Activated naive CD4-positive, alpha-beta T cell treated with anti-CD3 and anti-CD28 coated beads, Interleukin-2, amount 10 ng/mL, durations not matched to agents 7 days and 5 days (primary cell): ENCODE measurements around the gene NFATC2.
A peak's percentile ranks its signal among the peaks of the same experiment; 100 is the strongest.
"Not testable (repeated sequence)": the region's sequence is repeated elsewhere in the genome, so short reads cannot be mapped to it uniquely, and the experiment has no call there.

Experiments used
- CTCF ChIA-PET: fragments of 350-600 bp; sonication (Branson Sonifier 250); formaldehyde crosslinking; loops from one replicate; lab custom pipeline; 2021; ENCODE audit warnings: antibody characterized with exemption; lab: Charles Lee
- DNase-seq: peaks from one replicate; pipeline ENCODE4 v3.0.0-alpha.2; 2020
- H3K27ac Mint-ChIP-seq: one replicate; pipeline ENCODE4 v1.8.0; 2021; ENCODE audit warnings: mild to moderate bottlenecking, moderate library complexity, mixed read lengths
- H3K27me3 Mint-ChIP-seq: one replicate; pipeline ENCODE4 v1.8.0; 2021; ENCODE audit warnings: mild to moderate bottlenecking, mixed read lengths
- H3K36me3 Mint-ChIP-seq: one replicate; pipeline ENCODE4 v1.8.0; 2021; ENCODE audit warnings: mixed read lengths
- H3K4me1 Mint-ChIP-seq: one replicate; pipeline ENCODE4 v1.8.0; 2021; ENCODE audit warnings: mixed read lengths
- H3K4me3 Mint-ChIP-seq: one replicate; pipeline ENCODE4 v1.8.0; 2021; ENCODE audit warnings: mild to moderate bottlenecking, moderate library complexity, mixed read lengths
- H3K9me3 Mint-ChIP-seq: one replicate; pipeline ENCODE4 v1.8.0; 2021; ENCODE audit warnings: mixed read lengths

NFATC2 gene

DNA sequence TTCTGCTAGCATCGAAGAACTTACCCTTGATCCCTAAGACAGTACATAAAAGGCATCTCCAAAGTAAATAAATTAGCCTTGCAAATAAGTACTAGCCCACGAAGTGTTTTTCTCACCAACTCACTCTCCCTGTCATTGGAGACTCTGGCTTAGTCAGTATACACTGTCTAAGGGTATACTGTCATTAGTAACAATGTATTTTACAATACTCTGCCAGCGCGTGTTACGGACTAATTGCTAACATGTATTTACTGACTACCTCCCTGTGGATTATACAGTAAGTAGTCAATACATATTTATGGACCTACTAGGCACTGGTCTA lies 72.1 kb downstream of the NFATC2 start:
- no peak for DNase-seq
- H3K27me3 Mint-ChIP-seq: no peaks in the 10 kb centered on the region
- H3K27ac Mint-ChIP-seq: peak overlapping the region; percentile 90
- peaks cover 72% of the 10 kb centered on the region for H3K36me3 Mint-ChIP-seq
- CTCF ChIA-PET: no interaction called here
- peaks cover 58% of the 10 kb centered on the region for H3K4me1 Mint-ChIP-seq
- H3K9me3 Mint-ChIP-seq: no peaks in the 10 kb centered on the region
- no peak overlapping the region for H3K4me3 Mint-ChIP-seq

DNA sequence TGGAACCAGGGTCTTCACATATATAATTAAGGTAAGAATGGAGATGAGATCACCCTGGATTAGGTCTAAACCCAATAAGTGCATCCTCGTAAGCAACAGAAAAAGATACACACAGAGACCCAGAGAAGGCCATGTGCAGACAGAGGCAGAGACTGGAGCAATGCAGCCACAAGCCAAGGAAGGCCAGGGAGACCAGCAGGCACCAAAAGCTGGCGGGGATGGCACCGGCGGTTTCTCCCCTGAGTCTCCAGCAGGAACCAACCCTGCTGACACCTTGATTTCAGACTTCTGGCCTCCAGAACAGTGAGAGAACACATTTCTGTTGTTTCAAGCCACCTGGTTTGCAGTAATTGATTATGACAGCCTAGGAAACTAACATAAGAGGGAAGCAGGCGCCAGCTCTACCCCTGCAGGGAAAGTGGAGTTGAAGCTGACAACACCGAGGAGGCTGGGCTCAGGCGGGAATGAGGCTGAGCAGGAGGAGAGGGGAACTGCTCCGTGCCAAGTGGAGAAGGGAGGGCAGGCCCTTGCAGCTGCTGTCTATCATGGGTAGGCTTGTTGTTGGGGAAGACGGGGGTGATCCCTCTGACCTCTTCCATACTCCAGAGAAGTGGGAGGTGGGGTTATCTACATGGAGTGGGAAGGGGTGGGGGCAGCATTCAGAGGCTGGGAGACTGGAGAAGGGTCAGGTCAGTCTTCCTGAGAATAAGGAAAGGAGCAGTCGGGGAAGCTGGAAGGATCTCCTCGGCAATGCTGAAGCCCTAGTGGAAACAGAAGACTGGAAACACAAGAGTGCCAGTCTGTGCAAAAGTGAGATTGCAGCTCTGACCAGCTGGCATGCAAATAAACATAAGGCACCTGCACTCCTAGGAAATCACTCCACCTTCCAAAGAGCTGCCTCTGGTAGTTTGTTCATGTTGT lies 72.7 kb downstream of the NFATC2 start:
- H3K27me3 Mint-ChIP-seq: no peaks in the 10 kb centered on the region
- peak overlapping the region; percentile 90 for H3K27ac Mint-ChIP-seq
- DNase-seq: no peak
- H3K4me1 Mint-ChIP-seq: peaks cover 58% of the 10 kb centered on the region
- H3K9me3 Mint-ChIP-seq: no peaks in the 10 kb centered on the region
- peaks cover 72% of the 10 kb centered on the region for H3K36me3 Mint-ChIP-seq
- CTCF ChIA-PET: no interaction called here
- H3K4me3 Mint-ChIP-seq: no peak overlapping the region

DNA sequence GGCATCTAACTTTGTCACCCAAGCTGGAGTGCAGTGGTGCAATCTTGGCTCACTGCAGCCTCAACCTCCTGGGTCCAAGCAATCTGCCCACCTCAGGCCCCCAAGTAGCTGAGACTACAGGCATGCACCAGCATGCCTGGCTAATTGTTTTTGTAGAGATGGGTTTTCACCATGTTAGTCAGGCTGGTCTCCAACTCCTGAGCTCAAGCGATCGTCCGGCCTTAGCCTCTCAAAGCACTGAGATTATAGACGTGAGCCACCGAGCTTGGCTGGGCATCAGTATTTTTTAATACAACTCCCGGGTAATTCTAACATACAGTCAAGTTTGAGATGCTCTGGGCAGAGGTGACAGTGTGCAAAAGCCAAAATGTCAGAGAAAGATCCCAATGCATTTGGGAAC lies 73.5 kb downstream of the NFATC2 start:
- no peak overlapping the region for H3K4me3 Mint-ChIP-seq
- H3K27ac Mint-ChIP-seq: peak overlapping the region; percentile 90
- no peaks in the 10 kb centered on the region for H3K27me3 Mint-ChIP-seq
- CTCF ChIA-PET: no interaction called here
- no peaks in the 10 kb centered on the region for H3K9me3 Mint-ChIP-seq
- H3K4me1 Mint-ChIP-seq: peaks cover 59% of the 10 kb centered on the region
- peaks cover 70% of the 10 kb centered on the region for H3K36me3 Mint-ChIP-seq
- DNase-seq: no peak

DNA sequence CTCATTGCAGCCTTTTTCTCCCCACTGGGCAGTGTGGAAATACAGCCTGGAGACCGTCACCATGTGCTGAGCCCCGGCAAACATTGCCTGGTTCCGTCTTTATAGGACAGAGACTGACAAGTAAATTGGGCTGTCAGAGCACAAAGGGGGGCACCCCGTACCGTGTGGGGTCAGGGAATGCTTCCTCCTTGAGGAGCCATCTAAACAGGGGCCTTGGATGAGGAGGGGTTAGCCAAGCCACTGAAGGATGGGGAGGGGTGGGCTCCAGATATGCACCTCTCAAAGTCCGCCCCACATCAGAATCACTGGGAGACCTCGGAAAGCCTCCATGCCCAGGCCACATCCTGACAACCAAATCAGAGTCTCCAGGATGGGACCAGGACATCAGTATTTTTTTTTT lies 73.9 kb downstream of the NFATC2 start:
- no peak for DNase-seq
- peaks cover 55% of the 10 kb centered on the region for H3K4me1 Mint-ChIP-seq
- CTCF ChIA-PET: no interaction called here
- H3K27me3 Mint-ChIP-seq: no peaks in the 10 kb centered on the region
- H3K9me3 Mint-ChIP-seq: no peaks in the 10 kb centered on the region
- H3K4me3 Mint-ChIP-seq: no peak overlapping the region
- no peak overlapping the region for H3K27ac Mint-ChIP-seq
- peaks cover 70% of the 10 kb centered on the region for H3K36me3 Mint-ChIP-seq

DNA sequence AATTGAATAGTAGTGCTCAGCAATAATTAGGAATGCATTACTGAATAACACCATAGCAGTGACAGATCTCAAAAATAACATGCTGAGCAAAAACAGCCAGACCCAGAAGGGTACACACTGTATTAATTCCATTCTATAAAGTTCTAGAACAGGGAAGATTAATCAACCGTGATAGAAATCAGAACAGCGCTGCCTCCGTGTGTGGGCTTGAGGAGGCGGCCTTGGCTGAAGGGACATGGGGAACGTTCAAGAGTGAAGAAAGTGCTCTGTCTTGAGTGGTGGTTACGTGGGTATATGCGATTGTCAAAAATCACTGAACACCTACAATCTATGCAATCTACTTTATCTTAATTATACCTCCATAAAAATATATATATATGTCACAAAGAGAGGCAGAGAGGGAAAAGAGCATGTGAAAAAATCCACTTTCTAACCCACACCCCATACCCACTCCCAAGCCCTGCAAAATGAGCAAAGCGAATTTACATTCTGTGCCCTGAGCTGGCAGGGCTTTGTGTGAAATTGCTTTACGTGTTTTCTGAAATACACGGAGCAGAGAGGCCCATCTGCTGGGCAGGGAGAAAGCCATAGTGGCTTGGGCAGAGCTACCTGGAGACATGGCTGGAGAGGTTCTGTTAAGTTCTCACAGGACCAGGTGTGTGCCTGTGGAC lies 74.4 kb downstream of the NFATC2 start:
- no peak overlapping the region for H3K27ac Mint-ChIP-seq
- DNase-seq: no peak
- peaks cover 52% of the 10 kb centered on the region for H3K4me1 Mint-ChIP-seq
- no peak overlapping the region for H3K4me3 Mint-ChIP-seq
- H3K36me3 Mint-ChIP-seq: peaks cover 66% of the 10 kb centered on the region
- CTCF ChIA-PET: no interaction called here
- H3K27me3 Mint-ChIP-seq: no peaks in the 10 kb centered on the region
- no peaks in the 10 kb centered on the region for H3K9me3 Mint-ChIP-seq

DNA sequence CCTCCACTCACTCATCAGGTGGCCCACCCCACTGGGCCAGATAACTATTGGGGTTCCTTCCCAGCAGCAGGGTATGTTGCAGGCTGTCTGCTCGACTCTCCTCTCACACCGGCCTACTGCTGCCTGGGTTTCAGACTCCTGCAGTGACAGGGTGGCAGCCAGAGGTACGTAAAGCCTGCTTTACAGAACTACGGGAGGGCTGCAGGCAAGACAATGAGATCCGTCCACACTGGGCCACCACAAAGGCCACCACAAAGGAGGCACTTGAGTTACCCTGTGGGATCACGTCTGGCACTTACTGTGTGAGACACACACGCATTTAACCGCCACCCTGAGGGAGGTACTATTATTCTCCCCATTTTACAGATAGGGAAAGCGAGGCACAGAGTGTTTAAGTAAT lies 78.5 kb downstream of the NFATC2 start:
- no peaks in the 10 kb centered on the region for H3K9me3 Mint-ChIP-seq
- no peak overlapping the region for H3K27ac Mint-ChIP-seq
- CTCF ChIA-PET: no interaction called here
- no peaks in the 10 kb centered on the region for H3K27me3 Mint-ChIP-seq
- DNase-seq: no peak
- peaks cover 15% of the 10 kb centered on the region for H3K4me1 Mint-ChIP-seq
- no peak overlapping the region for H3K4me3 Mint-ChIP-seq
- H3K36me3 Mint-ChIP-seq: peaks cover 61% of the 10 kb centered on the region

DNA sequence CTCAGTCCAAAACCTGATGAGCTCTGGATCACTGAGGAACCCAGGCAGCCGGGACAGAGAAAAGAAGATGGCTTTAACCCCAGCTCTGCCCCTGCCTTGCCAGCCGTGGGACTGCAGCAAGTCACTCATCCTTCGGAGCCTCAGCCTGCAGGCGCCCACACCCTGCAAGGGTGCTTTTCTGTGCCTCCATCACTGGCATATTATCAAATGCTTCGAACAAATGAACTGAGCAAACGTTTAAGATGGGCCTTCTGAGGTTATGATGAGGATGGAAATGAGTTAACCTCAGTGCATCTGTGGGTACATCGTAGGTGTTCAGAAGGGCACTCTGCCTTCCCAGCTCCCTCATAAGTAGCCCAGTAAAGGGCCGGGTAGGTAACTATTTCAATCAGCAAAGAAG lies 79.0 kb downstream of the NFATC2 start:
- Mint-ChIP-seq H3K9me3 (no peaks in the 10 kb centered on the region), H3K27ac (no peak overlapping the region), H3K36me3 (peaks cover 63% of the 10 kb centered on the region), H3K4me1 (peaks cover 14% of the 10 kb centered on the region), H3K4me3 (no peak overlapping the region), H3K27me3 (no peaks in the 10 kb centered on the region)
- CTCF ChIA-PET: no interaction called here
- no peak for DNase-seq

DNA sequence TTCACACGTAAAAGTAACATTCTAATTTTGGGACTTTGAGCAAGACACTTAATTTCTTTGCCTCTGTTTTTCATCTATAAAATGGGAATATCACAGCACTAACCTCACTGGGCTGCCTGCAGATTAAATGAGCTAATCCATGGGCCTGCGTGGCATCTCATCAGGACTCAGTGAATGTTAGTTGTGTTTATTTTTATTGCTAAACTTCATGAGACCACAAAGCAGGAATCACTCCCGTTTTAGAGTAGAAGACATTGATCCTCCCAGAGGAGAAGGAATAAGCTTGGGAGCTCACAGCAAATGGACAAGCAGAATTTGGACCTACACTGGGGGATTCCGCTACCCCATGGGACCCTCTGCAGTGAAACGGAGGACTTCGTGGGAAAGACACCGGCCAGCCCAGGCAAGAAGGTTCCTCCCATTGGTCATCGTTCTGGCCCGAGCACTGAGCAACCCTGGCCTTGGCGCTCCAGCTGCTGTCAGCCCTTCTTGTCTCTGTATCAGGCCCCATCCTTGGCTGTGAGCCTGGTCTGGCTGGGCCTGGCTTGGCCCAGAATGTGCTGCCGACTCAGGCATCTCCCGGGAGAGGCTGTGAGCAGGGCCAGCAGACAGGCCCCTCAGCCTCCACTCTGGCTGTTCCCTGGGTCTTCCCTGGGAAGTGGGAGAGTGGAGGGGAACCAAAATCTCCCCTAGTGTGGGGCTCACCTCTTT lies 79.8 kb downstream of the NFATC2 start:
- H3K4me1 Mint-ChIP-seq: peaks cover 9% of the 10 kb centered on the region
- no peak for DNase-seq
- no peaks in the 10 kb centered on the region for H3K27me3 Mint-ChIP-seq
- no peak overlapping the region for H3K4me3 Mint-ChIP-seq
- CTCF ChIA-PET: interaction anchor here (0.7 kb wide), 1 partner anchor 132 kb away, joined by 4 read pairs; no protein-coding TSS in a partner anchor
- peaks cover 62% of the 10 kb centered on the region for H3K36me3 Mint-ChIP-seq
- no peaks in the 10 kb centered on the region for H3K9me3 Mint-ChIP-seq
- no peak overlapping the region for H3K27ac Mint-ChIP-seq

DNA sequence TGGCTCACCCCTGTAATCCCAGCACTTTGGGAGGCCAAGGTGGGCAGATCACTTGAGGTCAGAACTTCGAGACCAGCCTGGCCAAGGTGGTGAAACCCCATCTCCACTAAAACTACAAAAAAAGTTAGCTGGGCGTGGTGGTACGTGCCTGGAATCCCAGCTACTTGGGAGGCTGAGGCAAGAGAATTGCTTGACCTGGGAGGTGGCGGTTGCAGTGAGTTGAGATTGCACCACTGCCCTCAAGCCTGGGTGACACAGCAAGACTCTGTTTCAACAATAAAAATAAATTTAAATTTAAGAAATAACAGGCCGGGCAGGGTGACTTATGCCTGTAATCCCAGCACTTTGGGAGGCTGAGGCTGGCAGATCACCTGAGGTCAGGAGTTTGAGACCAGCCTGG lies 80.7 kb downstream of the NFATC2 start:
- DNase-seq, H3K4me3 Mint-ChIP-seq, H3K27ac Mint-ChIP-seq, H3K9me3 Mint-ChIP-seq, CTCF ChIA-PET, H3K4me1 Mint-ChIP-seq, H3K27me3 Mint-ChIP-seq: not testable (repeated sequence)
- H3K36me3 Mint-ChIP-seq: peaks cover 63% of the 10 kb centered on the region

DNA sequence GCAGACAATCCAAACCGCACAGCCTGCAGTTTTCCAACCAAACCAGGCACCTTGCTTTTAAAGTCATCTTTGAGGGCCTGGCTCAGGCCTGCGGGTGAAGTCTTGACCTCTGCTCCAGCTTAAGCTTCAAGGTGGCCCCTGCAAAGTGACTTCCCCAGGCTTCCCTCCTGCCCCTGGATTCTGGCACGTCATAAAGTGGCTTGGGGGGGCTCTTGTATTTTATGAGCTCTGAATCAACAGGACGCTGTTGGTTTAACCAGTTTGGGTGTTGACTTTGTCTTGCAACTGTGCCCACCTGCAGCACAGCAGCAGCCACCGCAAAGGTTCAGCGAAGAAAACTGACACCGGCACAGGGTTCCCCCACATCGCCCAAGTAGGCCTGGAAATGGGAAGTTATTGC lies 81.2 kb downstream of the NFATC2 start:
- H3K27ac Mint-ChIP-seq: no peak overlapping the region
- no peaks in the 10 kb centered on the region for H3K9me3 Mint-ChIP-seq
- DNase-seq: no peak
- H3K4me1 Mint-ChIP-seq: peaks cover 8% of the 10 kb centered on the region
- no peaks in the 10 kb centered on the region for H3K27me3 Mint-ChIP-seq
- CTCF ChIA-PET: no interaction called here
- H3K4me3 Mint-ChIP-seq: no peak overlapping the region
- peaks cover 61% of the 10 kb centered on the region for H3K36me3 Mint-ChIP-seq

DNA sequence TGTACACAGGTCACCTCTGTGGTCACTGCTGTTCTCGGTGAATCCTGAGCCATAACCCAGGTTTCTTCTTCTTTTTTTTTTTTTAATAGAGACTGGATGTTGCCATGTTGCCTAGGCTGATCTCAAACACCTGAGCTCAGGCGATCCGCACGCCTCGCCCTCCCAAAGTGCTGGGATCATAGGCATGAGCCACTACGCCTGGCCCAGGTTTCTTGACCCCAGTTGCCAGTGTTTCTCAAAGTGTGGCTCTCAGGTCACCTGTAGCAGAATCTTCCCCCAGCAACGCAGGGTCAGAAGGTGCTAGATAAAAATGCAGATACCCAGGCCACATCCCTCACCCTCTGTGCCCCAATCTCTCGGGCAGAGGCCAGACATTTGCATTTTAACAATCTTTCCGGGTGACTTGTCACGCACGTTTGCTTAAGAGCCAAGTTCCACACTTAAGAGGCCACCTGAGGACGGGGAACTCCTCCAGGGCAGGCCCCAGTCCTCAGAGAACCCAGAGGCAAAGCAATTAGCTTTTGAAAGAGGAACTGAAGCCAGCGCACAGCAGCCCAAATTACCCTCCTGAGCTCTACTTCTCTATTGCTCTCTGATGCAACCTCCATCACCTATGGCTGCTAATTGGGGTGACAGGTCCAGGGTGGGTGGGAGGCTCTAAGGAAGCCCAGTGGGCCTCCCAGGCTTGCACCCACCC lies 81.8 kb downstream of the NFATC2 start:
- peaks cover 59% of the 10 kb centered on the region for H3K36me3 Mint-ChIP-seq
- no peak overlapping the region for H3K4me3 Mint-ChIP-seq
- no peaks in the 10 kb centered on the region for H3K9me3 Mint-ChIP-seq
- H3K27ac Mint-ChIP-seq: no peak overlapping the region
- peaks cover 8% of the 10 kb centered on the region for H3K4me1 Mint-ChIP-seq
- DNase-seq: no peak
- CTCF ChIA-PET: interaction anchor here (1.3 kb wide), 1 partner anchor 53 kb away, joined by 3 read pairs; no protein-coding TSS in a partner anchor
- no peaks in the 10 kb centered on the region for H3K27me3 Mint-ChIP-seq

DNA sequence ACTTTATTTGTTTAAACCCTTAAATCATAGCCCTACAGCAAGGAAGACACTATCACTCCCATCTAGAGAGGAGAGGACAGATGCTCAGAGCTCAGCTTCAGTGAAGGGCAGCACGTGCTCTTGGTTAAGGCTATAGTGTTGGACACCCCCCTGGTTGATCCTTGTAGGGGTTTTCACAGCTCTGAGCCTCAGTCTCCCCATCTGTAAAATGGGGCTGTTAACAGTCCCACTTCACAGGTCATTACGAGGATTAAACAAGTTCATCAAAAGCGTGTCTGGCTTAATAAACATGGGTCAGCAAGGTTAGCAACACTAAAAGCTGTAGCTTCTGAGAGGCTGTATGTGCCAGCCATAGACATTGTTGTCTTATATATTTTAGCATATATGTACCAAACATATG lies 82.4 kb downstream of the NFATC2 start:
- CTCF ChIA-PET: interaction anchor here (1.3 kb wide), 1 partner anchor 54 kb away, joined by 3 read pairs; no protein-coding TSS in a partner anchor
- H3K36me3 Mint-ChIP-seq: peaks cover 57% of the 10 kb centered on the region
- no peaks in the 10 kb centered on the region for H3K9me3 Mint-ChIP-seq
- H3K27ac Mint-ChIP-seq: no peak overlapping the region
- no peaks in the 10 kb centered on the region for H3K27me3 Mint-ChIP-seq
- no peak for DNase-seq
- no peak overlapping the region for H3K4me3 Mint-ChIP-seq
- peaks cover 4% of the 10 kb centered on the region for H3K4me1 Mint-ChIP-seq

DNA sequence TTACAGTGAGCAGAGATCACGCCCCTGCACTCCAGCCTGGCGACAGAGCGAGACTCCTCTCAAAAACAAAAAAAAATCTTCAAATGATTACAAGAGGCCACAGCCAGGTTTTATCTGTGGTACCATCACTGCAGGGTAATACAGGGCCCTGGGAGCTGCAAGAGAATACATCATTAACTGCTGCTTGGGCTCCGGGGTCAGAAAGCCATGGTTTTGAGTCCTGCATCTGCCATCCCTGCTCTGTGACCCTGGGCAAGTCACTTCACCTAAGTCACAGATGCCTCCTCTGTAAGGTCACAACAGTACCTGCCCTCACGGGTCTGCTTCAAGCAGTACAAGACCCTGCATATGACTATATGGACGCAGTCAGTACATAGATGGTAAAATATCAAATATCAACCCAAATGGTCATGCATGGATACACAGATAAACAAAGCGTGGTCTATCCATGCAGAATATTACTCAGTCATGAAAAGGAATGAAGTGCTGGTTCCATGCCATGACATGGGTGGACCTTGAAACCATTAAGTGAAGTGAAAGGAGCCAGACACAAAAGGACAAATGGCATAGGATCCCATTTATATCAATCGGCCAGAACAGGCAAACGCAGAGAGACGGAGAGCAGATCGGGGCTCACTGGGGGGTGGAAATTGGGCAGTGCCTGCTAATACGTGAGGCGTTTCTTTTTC lies 83.6 kb downstream of the NFATC2 start:
- Mint-ChIP-seq H3K4me3 (no peak overlapping the region), H3K27ac (no peak overlapping the region), H3K9me3 (peaks cover 4% of the 10 kb centered on the region), H3K27me3 (no peaks in the 10 kb centered on the region), H3K4me1 (peaks cover 3% of the 10 kb centered on the region), H3K36me3 (peaks cover 63% of the 10 kb centered on the region)
- no peak for DNase-seq
- CTCF ChIA-PET: interaction anchor here (1.3 kb wide), 1 partner anchor 55 kb away, joined by 3 read pairs; no protein-coding TSS in a partner anchor
